GM23338 (cell line): ENCODE data around the gene RNF121. TPM values are rescaled to one million over a fixed set of nuclear protein-coding genes. Genes with fewer than 3 reads are reported as not detected.

Experiments used
- ATAC-seq: fragments of 200-7000 bp; cut with Tn5 transposase; 3 replicates; pipeline ENCODE4 v1.9.1; 2020
- DNase-seq: peaks from one replicate; pipeline ENCODE4 v3.0.0-alpha.2; 2015; ENCODE audit warnings: low spot score
- H2AFZ ChIP-seq: fragments of 200-600 bp; sonication (generic); 2 replicates; pipeline ENCODE4 v1.8.0; 2016; ENCODE audit warnings: antibody characterized with exemption, mild to moderate bottlenecking, moderate library complexity
- H3F3A ChIP-seq: fragments of 200-600 bp; sonication (generic); replicated peaks from 2 replicates; pipeline ENCODE4 v1.8.0; 2017; ENCODE audit warnings: antibody characterized with exemption, mixed run types, low read depth
- H3K27ac ChIP-seq: fragments of 200-600 bp; sonication (generic); 2 replicates; pipeline ENCODE4 v1.6.1; 2016; ENCODE audit warnings: low read depth
- H3K27me3 ChIP-seq: fragments of 200-600 bp; sonication (generic); 2 replicates; pipeline ENCODE4 v1.8.0; 2016; ENCODE audit warnings: mild to moderate bottlenecking, mixed run types, moderate library complexity; ENCODE audit not compliant: insufficient read depth
- H3K36me3 ChIP-seq: fragments of 200-600 bp; sonication (generic); 2 replicates; pipeline ENCODE4 v1.8.0; 2016; ENCODE audit warnings: mild to moderate bottlenecking; ENCODE audit not compliant: insufficient read depth
- H3K4me1 ChIP-seq: fragments of 200-600 bp; sonication (generic); 2 replicates; pipeline ENCODE4 v1.8.0; 2016; ENCODE audit warnings: mild to moderate bottlenecking, moderate library complexity; ENCODE audit not compliant: insufficient read depth
- H3K4me2 ChIP-seq: fragments of 200-600 bp; sonication (generic); 2 replicates; pipeline ENCODE4 v1.7.1; 2017; ENCODE audit warnings: mixed run types
- H3K4me3 ChIP-seq: fragments of 200-600 bp; sonication (generic); 2 replicates; pipeline ENCODE4 v1.6.1; 2016; ENCODE audit warnings: mixed run types
- H3K79me2 ChIP-seq: fragments of 200-600 bp; sonication (generic); replicated peaks from 2 replicates; pipeline ENCODE4 v1.8.0; 2017; ENCODE audit warnings: mild to moderate bottlenecking; ENCODE audit not compliant: insufficient read depth
- H3K9me2 ChIP-seq: fragments of 200-600 bp; sonication (generic); 2 replicates; pipeline ENCODE4 v1.8.0; 2017; ENCODE audit not compliant: insufficient read depth
- H4K20me1 ChIP-seq: fragments of 200-600 bp; sonication (generic); replicated peaks from 2 replicates; pipeline ENCODE4 v1.8.0; 2017; ENCODE audit warnings: mild to moderate bottlenecking; ENCODE audit not compliant: insufficient read depth
- H3K27ac Mint-ChIP-seq: 2 replicates; pipeline ENCODE4 v1.8.0; 2020; ENCODE audit warnings: inconsistent platforms, mild to moderate bottlenecking, moderate library complexity, mixed read lengths
- H3K27me3 Mint-ChIP-seq: 3 replicates; pipeline ENCODE4 v1.8.0; 2022; ENCODE audit warnings: low read depth, mild to moderate bottlenecking, moderate library complexity, mixed read lengths, inconsistent platforms; ENCODE audit not compliant: insufficient read depth, poor library complexity
- H3K36me3 Mint-ChIP-seq: 3 replicates; pipeline ENCODE4 v1.8.0; 2021; ENCODE audit warnings: low read depth, mild to moderate bottlenecking, inconsistent platforms, moderate library complexity, mixed read lengths
- H3K4me1 Mint-ChIP-seq: 3 replicates; pipeline ENCODE4 v1.8.0; 2020; ENCODE audit warnings: mild to moderate bottlenecking, inconsistent platforms, mixed read lengths
- H3K4me3 Mint-ChIP-seq: 3 replicates; pipeline ENCODE4 v1.8.0; 2021; ENCODE audit warnings: moderate library complexity, mild to moderate bottlenecking, inconsistent platforms, mixed read lengths
- H3K9me3 Mint-ChIP-seq: 3 replicates; pipeline ENCODE4 v1.8.0; 2020; ENCODE audit warnings: moderate library complexity, mild to moderate bottlenecking, inconsistent platforms, mixed read lengths
- CREB1 ChIP-seq: fragments of 250-450 bp; sonication (Bioruptor Pico); IDR thresholded peaks from 2 replicates; pipeline ENCODE4 v1.5.0; 2020; ENCODE audit warnings: low read depth, mild to moderate bottlenecking, moderate library complexity
- EZH2 ChIP-seq: fragments of 200-600 bp; sonication (generic); IDR thresholded peaks from one replicate; pipeline ENCODE4 v1.8.0; 2017; ENCODE audit warnings: antibody characterized with exemption, mild to moderate bottlenecking, low read depth; ENCODE audit not compliant: unreplicated experiment
- EZH2phosphoT487 ChIP-seq: fragments of 200-600 bp; sonication (generic); IDR thresholded peaks from one replicate; pipeline ENCODE4 v1.8.1; 2018; ENCODE audit warnings: antibody characterized with exemption; ENCODE audit not compliant: unreplicated experiment
- JUNB ChIP-seq: IDR thresholded peaks from one replicate; pipeline ENCODE4 v1.6.1; 2016; ENCODE audit warnings: antibody characterized with exemption; ENCODE audit not compliant: unreplicated experiment
- NANOG ChIP-seq: IDR thresholded peaks from 2 replicates; pipeline ENCODE4 v1.6.1; 2016; ENCODE audit warnings: antibody characterized with exemption, borderline replicate concordance
- POLR2AphosphoS5 ChIP-seq: IDR thresholded peaks from 2 replicates; pipeline ENCODE4 v1.6.1; 2016; ENCODE audit warnings: antibody characterized with exemption, low read depth
- STAT1 ChIP-seq: IDR thresholded peaks from one replicate; pipeline ENCODE4 v1.6.1; 2016; ENCODE audit warnings: antibody characterized with exemption; ENCODE audit not compliant: unreplicated experiment
- ZNF114 ChIP-seq: fragments of 250-450 bp; sonication (Bioruptor Pico); IDR thresholded peaks from 2 replicates; pipeline ENCODE4 v1.5.0; 2020; ENCODE audit warnings: mild to moderate bottlenecking, moderate library complexity
- ZNF331 ChIP-seq: fragments of 250-450 bp; sonication (Bioruptor Pico); IDR thresholded peaks from 2 replicates; pipeline ENCODE4 v1.5.0; 2020; ENCODE audit warnings: low read depth, mild to moderate bottlenecking, moderate library complexity
- polyA plus RNA-seq: library from polyadenylated mRNA; unstranded; fragments of >200 nt; fragmentation: Nextera tagmentation; extraction: Ambion mirVana; gene quantifications from 2 replicates; pipeline ENCODE4 v1.2.1, GENCODE V29; 2016
- total RNA-seq: library from RNA; depleted of rRNA; stranded (reverse); fragments of >200 nt; shearing (Covaris generic); gene quantifications from 2 replicates; pipeline ENCODE4 v1.2.3, GENCODE V29; 2014
- TF ChIP-seq, protein P1 (sequence below): fragments of 250-450 bp; sonication (Bioruptor Pico); IDR thresholded peaks from 2 replicates; pipeline ENCODE4 v1.5.0; 2020; ENCODE audit warnings: mild to moderate bottlenecking, moderate library complexity
- TF ChIP-seq, protein P2 (sequence below), 2 experiments: fragments of 200-600 bp in 1 of 2; sonication (generic) in 1 of 2; conservative IDR thresholded peaks; 2 replicates each; pipeline versions ENCODE4 v1.5.1 to v1.6.1; 2016 to 2017; ENCODE audit warnings: antibody characterized with exemption in 2 of 2, low read depth in 2 of 2, mild to moderate bottlenecking in 2 of 2, moderate library complexity in 1 of 2
- TF ChIP-seq, protein P3 (sequence below): IDR thresholded peaks from one replicate; pipeline ENCODE4 v1.6.1; 2018; ENCODE audit warnings: antibody characterized with exemption; ENCODE audit not compliant: unreplicated experiment
- TF ChIP-seq, protein P4 (sequence below): IDR thresholded peaks from 2 replicates; pipeline ENCODE4 v1.6.1; 2016; ENCODE audit warnings: antibody characterized with exemption

The RNF121 gene
- total and polyA plus RNA-seq, 2 experiments from 2014 or later: 7.8 to 37.7 TPM

DNA sequence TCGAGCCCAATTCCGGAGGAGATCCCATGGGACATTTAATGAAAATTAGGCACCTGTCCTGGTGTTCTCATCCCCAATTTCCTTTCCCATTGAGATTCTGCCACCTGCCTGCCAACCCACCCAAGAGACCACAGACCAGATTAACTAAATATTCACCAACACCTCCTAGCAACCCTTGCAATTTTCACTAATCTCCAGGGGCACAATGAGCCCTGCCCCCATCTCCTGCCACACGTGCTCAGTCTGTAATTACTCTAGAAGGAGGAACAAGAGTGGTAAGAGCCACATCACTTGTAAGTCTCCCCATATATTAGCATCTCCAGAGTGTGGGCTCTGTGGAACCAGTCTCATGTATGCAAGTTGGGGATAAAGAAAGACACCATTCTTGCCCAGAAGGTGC, 107.8 kb downstream of the RNF121 start:
- Mint-ChIP-seq H3K9me3 (no peaks in the 10 kb centered on the region), H3K4me1 (peaks cover 7% of the 10 kb centered on the region), H3K27me3 (peaks cover 3% of the 10 kb centered on the region), H3K36me3 (peaks cover 20% of the 10 kb centered on the region), H3K4me3 (no peak overlapping the region), H3K27ac (no peak overlapping the region)
- no peak for DNase-seq
- H2AFZ ChIP-seq: no peak overlapping the region
- H3K36me3 ChIP-seq: no peaks in the 10 kb centered on the region; the same call in none of the 2 replicates
- no peak overlapping the region for H3K4me2 ChIP-seq
- no peak overlapping the region for H3K4me3 ChIP-seq
- no peaks in the 10 kb centered on the region for H3K9me2 ChIP-seq
- H3K4me1 ChIP-seq: peaks cover 30% of the 10 kb centered on the region
- ATAC-seq: no peak
- peaks cover 7% of the 10 kb centered on the region; the same call in 1 of the 2 replicates for H4K20me1 ChIP-seq
- no peaks in the 10 kb centered on the region for H3K27me3 ChIP-seq
- no peak overlapping the region for H3K27ac ChIP-seq
- peaks cover 5% of the 10 kb centered on the region for H3F3A ChIP-seq
- TF ChIP-seq, protein P1, sequence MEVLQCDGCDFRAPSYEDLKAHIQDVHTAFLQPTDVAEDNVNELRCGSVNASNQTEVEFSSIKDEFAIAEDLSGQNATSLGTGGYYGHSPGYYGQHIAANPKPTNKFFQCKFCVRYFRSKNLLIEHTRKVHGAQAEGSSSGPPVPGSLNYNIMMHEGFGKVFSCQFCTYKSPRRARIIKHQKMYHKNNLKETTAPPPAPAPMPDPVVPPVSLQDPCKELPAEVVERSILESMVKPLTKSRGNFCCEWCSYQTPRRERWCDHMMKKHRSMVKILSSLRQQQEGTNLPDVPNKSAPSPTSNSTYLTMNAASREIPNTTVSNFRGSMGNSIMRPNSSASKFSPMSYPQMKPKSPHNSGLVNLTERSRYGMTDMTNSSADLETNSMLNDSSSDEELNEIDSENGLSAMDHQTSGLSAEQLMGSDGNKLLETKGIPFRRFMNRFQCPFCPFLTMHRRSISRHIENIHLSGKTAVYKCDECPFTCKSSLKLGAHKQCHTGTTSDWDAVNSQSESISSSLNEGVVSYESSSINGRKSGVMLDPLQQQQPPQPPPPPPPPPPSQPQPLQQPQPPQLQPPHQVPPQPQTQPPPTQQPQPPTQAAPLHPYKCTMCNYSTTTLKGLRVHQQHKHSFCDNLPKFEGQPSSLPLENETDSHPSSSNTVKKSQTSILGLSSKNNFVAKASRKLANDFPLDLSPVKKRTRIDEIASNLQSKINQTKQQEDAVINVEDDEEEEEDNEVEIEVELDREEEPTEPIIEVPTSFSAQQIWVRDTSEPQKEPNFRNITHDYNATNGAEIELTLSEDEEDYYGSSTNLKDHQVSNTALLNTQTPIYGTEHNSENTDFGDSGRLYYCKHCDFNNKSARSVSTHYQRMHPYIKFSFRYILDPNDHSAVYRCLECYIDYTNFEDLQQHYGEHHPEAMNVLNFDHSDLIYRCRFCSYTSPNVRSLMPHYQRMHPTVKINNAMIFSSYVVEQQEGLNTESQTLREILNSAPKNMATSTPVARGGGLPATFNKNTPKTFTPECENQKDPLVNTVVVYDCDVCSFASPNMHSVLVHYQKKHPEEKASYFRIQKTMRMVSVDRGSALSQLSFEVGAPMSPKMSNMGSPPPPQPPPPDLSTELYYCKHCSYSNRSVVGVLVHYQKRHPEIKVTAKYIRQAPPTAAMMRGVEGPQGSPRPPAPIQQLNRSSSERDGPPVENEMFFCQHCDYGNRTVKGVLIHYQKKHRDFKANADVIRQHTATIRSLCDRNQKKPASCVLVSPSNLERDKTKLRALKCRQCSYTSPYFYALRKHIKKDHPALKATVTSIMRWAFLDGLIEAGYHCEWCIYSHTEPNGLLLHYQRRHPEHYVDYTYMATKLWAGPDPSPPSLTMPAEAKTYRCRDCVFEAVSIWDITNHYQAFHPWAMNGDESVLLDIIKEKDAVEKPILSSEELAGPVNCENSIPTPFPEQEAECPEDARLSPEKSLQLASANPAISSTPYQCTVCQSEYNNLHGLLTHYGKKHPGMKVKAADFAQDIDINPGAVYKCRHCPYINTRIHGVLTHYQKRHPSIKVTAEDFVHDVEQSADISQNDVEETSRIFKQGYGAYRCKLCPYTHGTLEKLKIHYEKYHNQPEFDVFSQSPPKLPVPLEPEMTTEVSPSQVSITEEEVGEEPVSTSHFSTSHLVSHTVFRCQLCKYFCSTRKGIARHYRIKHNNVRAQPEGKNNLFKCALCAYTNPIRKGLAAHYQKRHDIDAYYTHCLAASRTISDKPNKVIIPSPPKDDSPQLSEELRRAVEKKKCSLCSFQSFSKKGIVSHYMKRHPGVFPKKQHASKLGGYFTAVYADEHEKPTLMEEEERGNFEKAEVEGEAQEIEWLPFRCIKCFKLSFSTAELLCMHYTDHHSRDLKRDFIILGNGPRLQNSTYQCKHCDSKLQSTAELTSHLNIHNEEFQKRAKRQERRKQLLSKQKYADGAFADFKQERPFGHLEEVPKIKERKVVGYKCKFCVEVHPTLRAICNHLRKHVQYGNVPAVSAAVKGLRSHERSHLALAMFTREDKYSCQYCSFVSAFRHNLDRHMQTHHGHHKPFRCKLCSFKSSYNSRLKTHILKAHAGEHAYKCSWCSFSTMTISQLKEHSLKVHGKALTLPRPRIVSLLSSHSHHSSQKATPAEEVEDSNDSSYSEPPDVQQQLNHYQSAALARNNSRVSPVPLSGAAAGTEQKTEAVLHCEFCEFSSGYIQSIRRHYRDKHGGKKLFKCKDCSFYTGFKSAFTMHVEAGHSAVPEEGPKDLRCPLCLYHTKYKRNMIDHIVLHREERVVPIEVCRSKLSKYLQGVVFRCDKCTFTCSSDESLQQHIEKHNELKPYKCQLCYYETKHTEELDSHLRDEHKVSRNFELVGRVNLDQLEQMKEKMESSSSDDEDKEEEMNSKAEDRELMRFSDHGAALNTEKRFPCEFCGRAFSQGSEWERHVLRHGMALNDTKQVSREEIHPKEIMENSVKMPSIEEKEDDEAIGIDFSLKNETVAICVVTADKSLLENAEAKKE: no peak
- no peak for TF ChIP-seq ZNF331
- TF ChIP-seq, protein P2, sequence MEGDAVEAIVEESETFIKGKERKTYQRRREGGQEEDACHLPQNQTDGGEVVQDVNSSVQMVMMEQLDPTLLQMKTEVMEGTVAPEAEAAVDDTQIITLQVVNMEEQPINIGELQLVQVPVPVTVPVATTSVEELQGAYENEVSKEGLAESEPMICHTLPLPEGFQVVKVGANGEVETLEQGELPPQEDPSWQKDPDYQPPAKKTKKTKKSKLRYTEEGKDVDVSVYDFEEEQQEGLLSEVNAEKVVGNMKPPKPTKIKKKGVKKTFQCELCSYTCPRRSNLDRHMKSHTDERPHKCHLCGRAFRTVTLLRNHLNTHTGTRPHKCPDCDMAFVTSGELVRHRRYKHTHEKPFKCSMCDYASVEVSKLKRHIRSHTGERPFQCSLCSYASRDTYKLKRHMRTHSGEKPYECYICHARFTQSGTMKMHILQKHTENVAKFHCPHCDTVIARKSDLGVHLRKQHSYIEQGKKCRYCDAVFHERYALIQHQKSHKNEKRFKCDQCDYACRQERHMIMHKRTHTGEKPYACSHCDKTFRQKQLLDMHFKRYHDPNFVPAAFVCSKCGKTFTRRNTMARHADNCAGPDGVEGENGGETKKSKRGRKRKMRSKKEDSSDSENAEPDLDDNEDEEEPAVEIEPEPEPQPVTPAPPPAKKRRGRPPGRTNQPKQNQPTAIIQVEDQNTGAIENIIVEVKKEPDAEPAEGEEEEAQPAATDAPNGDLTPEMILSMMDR (conservative IDR thresholded peaks at IDR 0.05; ENCODE audit: low read depth in 2 of 2): no peak
- no peak for TF ChIP-seq EZH2phosphoT487
- no peak for TF ChIP-seq EZH2
- no peak for TF ChIP-seq STAT1
- no peak for TF ChIP-seq CREB1
- no peak for TF ChIP-seq NANOG
- TF ChIP-seq, protein P3, sequence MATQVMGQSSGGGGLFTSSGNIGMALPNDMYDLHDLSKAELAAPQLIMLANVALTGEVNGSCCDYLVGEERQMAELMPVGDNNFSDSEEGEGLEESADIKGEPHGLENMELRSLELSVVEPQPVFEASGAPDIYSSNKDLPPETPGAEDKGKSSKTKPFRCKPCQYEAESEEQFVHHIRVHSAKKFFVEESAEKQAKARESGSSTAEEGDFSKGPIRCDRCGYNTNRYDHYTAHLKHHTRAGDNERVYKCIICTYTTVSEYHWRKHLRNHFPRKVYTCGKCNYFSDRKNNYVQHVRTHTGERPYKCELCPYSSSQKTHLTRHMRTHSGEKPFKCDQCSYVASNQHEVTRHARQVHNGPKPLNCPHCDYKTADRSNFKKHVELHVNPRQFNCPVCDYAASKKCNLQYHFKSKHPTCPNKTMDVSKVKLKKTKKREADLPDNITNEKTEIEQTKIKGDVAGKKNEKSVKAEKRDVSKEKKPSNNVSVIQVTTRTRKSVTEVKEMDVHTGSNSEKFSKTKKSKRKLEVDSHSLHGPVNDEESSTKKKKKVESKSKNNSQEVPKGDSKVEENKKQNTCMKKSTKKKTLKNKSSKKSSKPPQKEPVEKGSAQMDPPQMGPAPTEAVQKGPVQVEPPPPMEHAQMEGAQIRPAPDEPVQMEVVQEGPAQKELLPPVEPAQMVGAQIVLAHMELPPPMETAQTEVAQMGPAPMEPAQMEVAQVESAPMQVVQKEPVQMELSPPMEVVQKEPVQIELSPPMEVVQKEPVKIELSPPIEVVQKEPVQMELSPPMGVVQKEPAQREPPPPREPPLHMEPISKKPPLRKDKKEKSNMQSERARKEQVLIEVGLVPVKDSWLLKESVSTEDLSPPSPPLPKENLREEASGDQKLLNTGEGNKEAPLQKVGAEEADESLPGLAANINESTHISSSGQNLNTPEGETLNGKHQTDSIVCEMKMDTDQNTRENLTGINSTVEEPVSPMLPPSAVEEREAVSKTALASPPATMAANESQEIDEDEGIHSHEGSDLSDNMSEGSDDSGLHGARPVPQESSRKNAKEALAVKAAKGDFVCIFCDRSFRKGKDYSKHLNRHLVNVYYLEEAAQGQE: no peak
- no peak for TF ChIP-seq ZNF114 (CRISPR knock-in tag)
- TF ChIP-seq, protein P4, sequence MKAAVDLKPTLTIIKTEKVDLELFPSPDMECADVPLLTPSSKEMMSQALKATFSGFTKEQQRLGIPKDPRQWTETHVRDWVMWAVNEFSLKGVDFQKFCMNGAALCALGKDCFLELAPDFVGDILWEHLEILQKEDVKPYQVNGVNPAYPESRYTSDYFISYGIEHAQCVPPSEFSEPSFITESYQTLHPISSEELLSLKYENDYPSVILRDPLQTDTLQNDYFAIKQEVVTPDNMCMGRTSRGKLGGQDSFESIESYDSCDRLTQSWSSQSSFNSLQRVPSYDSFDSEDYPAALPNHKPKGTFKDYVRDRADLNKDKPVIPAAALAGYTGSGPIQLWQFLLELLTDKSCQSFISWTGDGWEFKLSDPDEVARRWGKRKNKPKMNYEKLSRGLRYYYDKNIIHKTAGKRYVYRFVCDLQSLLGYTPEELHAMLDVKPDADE: no peak
- TF ChIP-seq POLR2AphosphoS5: no peak
- no peak for TF ChIP-seq JUNB
- peaks cover 60% of the 10 kb centered on the region for H3K79me2 ChIP-seq
